Fibroblast of pulmonary artery (primary cell): ENCODE measurements around the gene GPC5.
"Not testable (repeated sequence)": the region's sequence is repeated elsewhere in the genome, so short reads cannot be mapped to it uniquely, and the experiment has no call there.

Source experiments
- DNase-seq: peaks from one replicate; pipeline ENCODE4 v3.0.0-alpha.2; 2010; ENCODE audit warnings: low read depth
- H3K4me3 ChIP-seq: replicated peaks from 2 replicates; pipeline ENCODE4 v1.5.1; 2011; ENCODE audit warnings: low read depth, mild to moderate bottlenecking, control low read depth, low read length, moderate library complexity
- CTCF ChIP-seq: IDR thresholded peaks from 2 replicates; pipeline ENCODE4 v1.5.1; 2011; ENCODE audit warnings: mild to moderate bottlenecking, control low read depth, low read length, inconsistent platforms; ENCODE audit errors: missing control alignments

GPC5 gene

GRCh38 chr13:92514420-92515125 lies 1116.2 kb downstream of the GPC5 start:
- no peak for TF ChIP-seq CTCF
- no peak overlapping the region for H3K4me3 ChIP-seq
- DNase-seq: no peak

GRCh38 chr13:92516878-92517277 lies 1118.5 kb downstream of the GPC5 start:
- DNase-seq, H3K4me3 ChIP-seq: not testable (repeated sequence)

- DNase-seq, H3K4me3 ChIP-seq: not testable (repeated sequence)
Measured at GRCh38 chr13:92518622-92519021, 1120.2 kb downstream of the GPC5 start.

- TF ChIP-seq CTCF: no peak
- DNase-seq: peak; percentile 11
- H3K4me3 ChIP-seq: no peak overlapping the region
Measured at GRCh38 chr13:92530364-92530763, 1131.9 kb downstream of the GPC5 start.

GRCh38 chr13:92535222-92536006 lies 1137.0 kb downstream of the GPC5 start:
- no peak for TF ChIP-seq CTCF
- DNase-seq: no peak
- no peak overlapping the region for H3K4me3 ChIP-seq

GRCh38 chr13:92537471-92537870 lies 1139.0 kb downstream of the GPC5 start:
- DNase-seq: peak; percentile 26
- H3K4me3 ChIP-seq: no peak overlapping the region
- TF ChIP-seq CTCF: no peak

GRCh38 chr13:92538164-92538563 lies 1139.7 kb downstream of the GPC5 start:
- TF ChIP-seq CTCF: no peak

GRCh38 chr13:92539148-92539547 lies 1140.7 kb downstream of the GPC5 start:
- DNase-seq, H3K4me3 ChIP-seq: not testable (repeated sequence)

More at GRCh38 chr13:92538164-92538563, 1139.7 kb downstream of the GPC5 start:
- H3K4me3 ChIP-seq: no peak overlapping the region
- DNase-seq: no peak
